HCT116 (cell line): Measurements from ENCODE around the gene WBP2NL. TPM values are rescaled to one million over a fixed set of nuclear protein-coding genes. Genes with fewer than 3 reads are reported as not detected.
A peak's percentile ranks its signal among the peaks of the same experiment; 100 is the strongest.

ENCODE experiments used
- ATAC-seq: fragments of 200-7000 bp; cut with Tn5 transposase; 2 replicates; pipeline ENCODE4 v1.9.1; 2020; ENCODE audit warnings: mild to moderate bottlenecking, moderate library complexity
- BruUV-seq: library from RNA; stranded (reverse); fragments of 400-500 nt; replicated peaks from 2 replicates; lab custom pipeline; 2021; lab: Mats Ljungman, UMichigan
- CTCF ChIA-PET: fragments of 300-600 bp; sonication (Branson Sonifier 250); formaldehyde crosslinking; loops from one replicate; lab custom pipeline; 2021; ENCODE audit warnings: antibody characterized with exemption; lab: Charles Lee
- POLR2A ChIA-PET: fragments of 300-600, 350-600 bp; sonication (Branson Sonifier 250); formaldehyde crosslinking; loops from one replicate; lab custom pipeline; 2021; ENCODE audit warnings: antibody characterized with exemption; lab: Charles Lee
- RAD21 ChIA-PET, 2 experiments: fragments of 300-600 bp; sonication (Branson Sonifier 250); formaldehyde crosslinking; loops; one replicate each; lab custom pipeline; 2023; ENCODE audit warnings: low total read pairs in 2 of 2; ENCODE audit not compliant: uncharacterized antibody in 2 of 2, unreplicated experiment in 2 of 2, low non-redundant PET in 1 of 2; lab: Charles Lee
- DNase-seq: peaks from one replicate; pipeline ENCODE4 v3.0.0-alpha.2; 2010; ENCODE audit warnings: low read depth, low spot score
- H2AFZ ChIP-seq: fragments of 200-600 bp; shearing (Covaris generic), sonication (generic); 2 replicates; pipeline ENCODE4 v1.6.1; 2017; ENCODE audit warnings: low read depth, mixed run types, mixed read lengths, antibody characterized with exemption, low read length; ENCODE audit not compliant: poor library complexity, severe bottlenecking
- H3K27ac ChIP-seq: 2 replicates; pipeline ENCODE4 v1.5.1; 2012; ENCODE audit warnings: low read depth, low read length
- H3K27me3 ChIP-seq: fragments of 200-600 bp; sonication (generic); 2 replicates; pipeline ENCODE4 v1.6.1; 2016; ENCODE audit warnings: mixed run types, low read length, mixed read lengths; ENCODE audit not compliant: insufficient read depth
- H3K36me3 ChIP-seq, 2 experiments: fragments of 200-500 bp in 1 of 2; fragments of 200-600 bp in 1 of 2; sonication (Bioruptor generic) in 1 of 2; sonication (generic) in 1 of 2; 2 replicates each; pipeline versions ENCODE4 v1.5.1 to v1.6.1; 2014 to 2016; ENCODE audit warnings: low read length in 2 of 2, inconsistent platforms in 1 of 2, mixed read lengths in 1 of 2, mixed run types in 1 of 2; ENCODE audit not compliant: insufficient read depth in 2 of 2, control insufficient read depth in 1 of 2
- H3K4me1 ChIP-seq, 2 experiments: fragments of 200-600 bp in 1 of 2; sonication (generic) in 1 of 2; 2 replicates each; pipeline versions ENCODE4 v1.5.1 to v1.6.1; 2012 to 2017; ENCODE audit warnings: low read length in 2 of 2, inconsistent platforms in 1 of 2, mild to moderate bottlenecking in 1 of 2, mixed read lengths in 1 of 2, mixed run types in 1 of 2, moderate library complexity in 1 of 2; ENCODE audit not compliant: insufficient read depth in 2 of 2, control insufficient read depth in 1 of 2
- H3K4me2 ChIP-seq: fragments of 200-600 bp; sonication (generic); 2 replicates; pipeline ENCODE4 v1.6.1; 2017; ENCODE audit warnings: mixed run types, low read length, mixed read lengths
- H3K4me3 ChIP-seq, 2 experiments: fragments of 200-600 bp in 1 of 2; sonication (generic) in 1 of 2; replicated peaks in 1 of 2; 2 replicates each; pipeline ENCODE4 v1.5.1; 2011 to 2016; ENCODE audit warnings: low read length in 2 of 2, control low read depth in 1 of 2, low read depth in 1 of 2, mild to moderate bottlenecking in 1 of 2, mixed read lengths in 1 of 2, mixed run types in 1 of 2
- H3K79me2 ChIP-seq: fragments of 200-600 bp; sonication (generic); 2 replicates; pipeline ENCODE4 v1.6.1; 2017; ENCODE audit warnings: mild to moderate bottlenecking, mixed run types, low read length, moderate library complexity, mixed read lengths; ENCODE audit not compliant: insufficient read depth
- H3K9ac ChIP-seq: fragments of 200-600 bp; sonication (generic); 2 replicates; pipeline ENCODE4 v1.6.1; 2016; ENCODE audit warnings: low read length, mixed read lengths
- H3K9me2 ChIP-seq: fragments of 200-600 bp; sonication (generic), shearing (Covaris generic); 2 replicates; pipeline ENCODE4 v1.6.1; 2017; ENCODE audit warnings: mixed run types, mild to moderate bottlenecking, moderate library complexity; ENCODE audit not compliant: insufficient read depth
- H3K9me3 ChIP-seq, 2 experiments: fragments of 200-500 bp in 1 of 2; fragments of 200-600 bp in 1 of 2; sonication (Bioruptor generic) in 1 of 2; sonication (generic) in 1 of 2; 2 replicates each; pipeline ENCODE4 v1.6.1; 2014 to 2017; ENCODE audit warnings: low read length in 2 of 2, mixed read lengths in 2 of 2, inconsistent platforms in 1 of 2, low read depth in 1 of 2, mild to moderate bottlenecking in 1 of 2, mixed run types in 1 of 2, moderate library complexity in 1 of 2; ENCODE audit not compliant: control insufficient read depth in 1 of 2, insufficient read depth in 1 of 2
- H4K20me1 ChIP-seq: fragments of 200-600 bp; sonication (generic), shearing (Covaris generic); 2 replicates; pipeline ENCODE4 v1.6.1; 2017; ENCODE audit warnings: mixed run types, mild to moderate bottlenecking, moderate library complexity; ENCODE audit not compliant: insufficient read depth
- CBX3 ChIP-seq: IDR thresholded peaks from 2 replicates; pipeline ENCODE4 v1.6.1; 2012; ENCODE audit warnings: low read depth
- CEBPB ChIP-seq: IDR thresholded peaks from 2 replicates; pipeline ENCODE4 v1.6.1; 2012; ENCODE audit warnings: low read depth
- EGR1 ChIP-seq: IDR thresholded peaks from 2 replicates; pipeline ENCODE4 v1.6.1; 2012; ENCODE audit warnings: low read depth
- ELF1 ChIP-seq: IDR thresholded peaks from 2 replicates; pipeline ENCODE4 v1.6.1; 2012; ENCODE audit warnings: low read depth, borderline replicate concordance
- EZH2phosphoT487 ChIP-seq: fragments of 200-600 bp; IDR thresholded peaks from 2 replicates; pipeline ENCODE4 v1.6.1; 2018; ENCODE audit warnings: antibody characterized with exemption, borderline replicate concordance
- FOSL1 ChIP-seq: IDR thresholded peaks from 2 replicates; pipeline ENCODE4 v1.6.1; 2012; ENCODE audit warnings: low read depth
- POLR2A ChIP-seq: IDR thresholded peaks from 2 replicates; pipeline ENCODE4 v1.7.0; 2011; ENCODE audit warnings: borderline replicate concordance; ENCODE audit not compliant: insufficient read depth, insufficient read length; ENCODE audit errors: extremely low read depth
- POLR2AphosphoS5 ChIP-seq: IDR thresholded peaks from 2 replicates; pipeline ENCODE4 v1.6.1; 2011; ENCODE audit warnings: mild to moderate bottlenecking, low read depth, low read length, moderate library complexity
- RAD21 ChIP-seq: IDR thresholded peaks from 2 replicates; pipeline ENCODE4 v1.6.1; 2012; ENCODE audit warnings: low read depth, mild to moderate bottlenecking
- REST ChIP-seq: IDR thresholded peaks from 2 replicates; pipeline ENCODE4 v1.6.1; 2012; ENCODE audit warnings: low read depth
- SIN3A ChIP-seq: IDR thresholded peaks from 2 replicates; pipeline ENCODE4 v1.6.1; 2012; ENCODE audit warnings: low read depth
- SP1 ChIP-seq: IDR thresholded peaks from 2 replicates; pipeline ENCODE4 v1.6.1; 2012; ENCODE audit warnings: low read depth
- SRF ChIP-seq: IDR thresholded peaks from 2 replicates; pipeline ENCODE4 v1.6.1; 2012; ENCODE audit warnings: low read depth
- TCF7L2 ChIP-seq: IDR thresholded peaks from 2 replicates; pipeline ENCODE4 v1.7.0; 2011; ENCODE audit warnings: borderline replicate concordance, inconsistent platforms; ENCODE audit not compliant: insufficient read depth, insufficient read length; ENCODE audit errors: extremely low read depth
- YY1 ChIP-seq: IDR thresholded peaks from 2 replicates; pipeline ENCODE4 v1.6.1; 2011; ENCODE audit warnings: low read length, low read depth, moderate library complexity, mild to moderate bottlenecking; ENCODE audit not compliant: insufficient replicate concordance; ENCODE audit errors: extremely low read depth
- ZFX ChIP-seq: fragments of 450-650 bp; IDR thresholded peaks from 2 replicates; pipeline ENCODE4 v1.6.1; 2017
- ZNF274 ChIP-seq: fragments of 200-500 bp; sonication (Bioruptor generic); IDR thresholded peaks from 2 replicates; pipeline ENCODE4 v1.6.1; 2014; ENCODE audit warnings: mild to moderate bottlenecking, low read depth, low read length, inconsistent platforms
- intact Hi-C: fragments of 100-400 bp; cut with micrococcal nuclease; formaldehyde crosslinking; loops from 2 replicates; pipeline ENCODE4 v1.10.0; 2022
- total RNA-seq: library from RNA; stranded (reverse); gene quantifications from one replicate; pipeline ENCODE4 v1.2.1, GENCODE V29; 2021; ENCODE audit not compliant: unreplicated experiment
- TF ChIP-seq, protein P1 (sequence below): IDR thresholded peaks from 2 replicates; pipeline ENCODE4 v1.6.1; 2012

The WBP2NL gene
- total RNA-seq, 1 experiment from 2014 or later, result not detected

DNA sequence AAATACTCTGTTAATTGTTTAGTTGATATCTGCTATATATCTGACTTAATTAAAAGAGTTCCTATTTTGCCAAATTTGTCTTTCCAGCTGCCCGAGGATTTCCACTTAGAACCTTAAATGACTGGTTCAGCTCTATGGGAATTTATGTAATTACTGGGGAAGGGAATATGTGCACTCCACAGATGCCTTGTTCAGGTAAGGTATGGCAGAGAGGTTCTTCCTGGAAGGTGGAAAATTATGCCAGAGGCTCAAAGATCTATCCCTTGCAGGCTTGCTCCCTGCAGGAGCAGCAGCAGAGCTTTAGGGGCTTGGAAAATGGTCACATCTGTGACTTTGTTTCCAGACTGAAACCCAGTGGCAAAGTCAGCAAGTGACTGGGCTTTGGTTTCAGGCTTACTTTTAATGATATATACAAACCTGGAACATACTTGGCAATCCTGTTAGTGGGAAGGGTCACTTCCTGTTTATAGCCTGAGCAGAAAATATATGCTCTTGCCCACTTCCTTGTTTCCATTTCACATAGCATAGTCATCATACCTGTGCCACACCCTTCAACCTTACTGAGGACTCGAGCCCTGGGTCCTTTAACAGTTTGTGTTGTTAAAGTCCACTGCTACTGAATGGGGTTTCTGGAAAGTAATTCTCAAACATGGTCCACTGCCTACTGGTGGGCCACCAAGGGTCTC is 23.7 kb downstream of the WBP2NL start:
- H4K20me1 ChIP-seq, result no peaks in the 10 kb centered on the region
- H3K4me2 ChIP-seq, result peak overlapping the region; percentile 17; the same call in 1 of the 2 replicates
- no peak for DNase-seq
- H3K36me3 ChIP-seq, result no peaks in the 10 kb centered on the region
- no peaks in the 10 kb centered on the region for H3K9me2 ChIP-seq
- BruUV-seq, result no TSS peak
- no peaks in the 10 kb centered on the region for H3K79me2 ChIP-seq
- H3K4me3 ChIP-seq, result no peak overlapping the region
- intact Hi-C loops, result no loop called here
- CTCF ChIA-PET, result no interaction called here
- peak overlapping the region; percentile 76 for H2AFZ ChIP-seq
- no peak overlapping the region for H3K9ac ChIP-seq
- POLR2A ChIA-PET, result no interaction called here
- H3K27ac ChIP-seq, result no peak overlapping the region
- TF ChIP-seq POLR2AphosphoS5 (no peak), ELF1 (peak; percentile 33; the same call in 1 of the 2 replicates)
- H3K9me3 ChIP-seq, result no peaks in the 10 kb centered on the region
- H3K4me1 ChIP-seq, result peaks cover 4 to 13% of the 10 kb centered on the region in 2 experiments; a peak in 3 of 4 replicates
- ATAC-seq, result peak; percentile 49; the same call in 1 of the 2 replicates
- RAD21 ChIA-PET, result no interaction called here
- no peaks in the 10 kb centered on the region for H3K27me3 ChIP-seq

- DNase-seq, result no peak
- CTCF ChIA-PET, result no interaction called here
- POLR2A ChIA-PET, result no interaction called here
- Histone ChIP-seq H3K4me1 (peaks cover 4 to 13% of the 10 kb centered on the region in 2 experiments; a peak in 3 of 4 replicates), H4K20me1 (no peaks in the 10 kb centered on the region), H3K4me2 (no peak overlapping the region), H3K9me2 (no peaks in the 10 kb centered on the region), H3K36me3 (no peaks in the 10 kb centered on the region), H3K27me3 (no peaks in the 10 kb centered on the region), H3K9me3 (no peaks in the 10 kb centered on the region), H3K9ac (no peak overlapping the region), H3K79me2 (no peaks in the 10 kb centered on the region), H2AFZ (no peak overlapping the region), H3K27ac (no peak overlapping the region), H3K4me3 (no peak overlapping the region)
- BruUV-seq, result no TSS peak
- intact Hi-C loops, result no loop called here
- RAD21 ChIA-PET, result no interaction called here
- ATAC-seq, result no peak
- TF ChIP-seq CBX3 (no peak), POLR2A (no peak), ZFX (no peak), EGR1 (no peak), FOSL1 (no peak), REST (no peak), SIN3A (no peak), EZH2phosphoT487 (no peak), TCF7L2 (no peak), RAD21 (no peak), YY1 (no peak), ZNF274 (no peak), SP1 (no peak), CEBPB (no peak), POLR2AphosphoS5 (no peak), SRF (no peak)
- TF ChIP-seq, protein P1, sequence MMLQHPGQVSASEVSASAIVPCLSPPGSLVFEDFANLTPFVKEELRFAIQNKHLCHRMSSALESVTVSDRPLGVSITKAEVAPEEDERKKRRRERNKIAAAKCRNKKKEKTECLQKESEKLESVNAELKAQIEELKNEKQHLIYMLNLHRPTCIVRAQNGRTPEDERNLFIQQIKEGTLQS, result no peak
Measured at GRCh38 chr22:42025421-42025820, 26.8 kb downstream of the WBP2NL start.
